PC-3 (cell line): ENCODE results near the gene TRABD2A. TPM values are rescaled to one million over a fixed set of nuclear protein-coding genes. Genes with fewer than 3 reads are reported as not detected.

Experiments
- ATAC-seq: fragments of 200-7000 bp; cut with Tn5 transposase; 2 replicates; pipeline ENCODE4 v1.9.1; 2020; ENCODE audit warnings: mild to moderate bottlenecking, moderate library complexity
- BruUV-seq: library from RNA; stranded (reverse); fragments of 400-500 nt; replicated peaks from 2 replicates; lab custom pipeline; 2021; lab: Mats Ljungman, UMichigan
- CTCF ChIA-PET: fragments of 300-600 bp; sonication (Branson Sonifier 250); formaldehyde crosslinking; loops from one replicate; lab custom pipeline; 2022; ENCODE audit warnings: antibody characterized with exemption; lab: Charles Lee
- POLR2A ChIA-PET: fragments of 300-600 bp; sonication (Branson Sonifier 250); formaldehyde crosslinking; loops from one replicate; lab custom pipeline; 2022; ENCODE audit warnings: antibody characterized with exemption; ENCODE audit not compliant: unreplicated experiment; lab: Charles Lee
- DNase-seq: peaks from one replicate; pipeline ENCODE4 v3.0.0-alpha.2; 2015
- H2AFZ ChIP-seq: fragments of 300-600 bp; sonication (generic); 2 replicates; pipeline ENCODE4 v1.6.0; 2016; ENCODE audit warnings: antibody characterized with exemption, low read length
- H3F3A ChIP-seq: fragments of 300-600 bp; sonication (generic); one replicate; pipeline ENCODE4 v1.6.0; 2017; ENCODE audit warnings: antibody characterized with exemption, low read length, control low read depth, mild to moderate bottlenecking; ENCODE audit not compliant: unreplicated experiment
- H3K27ac ChIP-seq: fragments of 300-600 bp; sonication (generic); 2 replicates; pipeline ENCODE4 v1.5.1; 2016; ENCODE audit warnings: mild to moderate bottlenecking, low read length
- H3K27me3 ChIP-seq: fragments of 300-600 bp; sonication (generic); 2 replicates; pipeline ENCODE4 v1.6.1; 2016; ENCODE audit warnings: low read length, mixed read lengths
- H3K36me3 ChIP-seq: fragments of 300-600 bp; sonication (generic); 2 replicates; pipeline ENCODE4 v1.6.1; 2016; ENCODE audit warnings: low read depth, mixed run types, low read length, mixed read lengths
- H3K4me1 ChIP-seq: fragments of 300-600 bp; sonication (generic); 2 replicates; pipeline ENCODE4 v1.5.1; 2016; ENCODE audit warnings: low read length; ENCODE audit not compliant: insufficient read depth
- H3K4me2 ChIP-seq: fragments of 300-600 bp; sonication (generic); 2 replicates; pipeline ENCODE4 v1.6.0; 2016; ENCODE audit warnings: low read length
- H3K4me3 ChIP-seq: fragments of 300-600 bp; sonication (generic); 2 replicates; pipeline ENCODE4 v1.5.1; 2016; ENCODE audit warnings: mild to moderate bottlenecking, low read length, mixed read lengths
- H3K79me2 ChIP-seq: fragments of 300-600 bp; sonication (generic); 2 replicates; pipeline ENCODE4 v1.6.1; 2017; ENCODE audit warnings: low read length, mixed read lengths
- H3K9ac ChIP-seq: fragments of 300-600 bp; sonication (generic); 2 replicates; pipeline ENCODE4 v1.6.0; 2016; ENCODE audit warnings: mild to moderate bottlenecking, low read length
- H3K9me2 ChIP-seq: fragments of 300-600 bp; sonication (generic); replicated peaks from 2 replicates; pipeline ENCODE4 v1.6.1; 2016; ENCODE audit warnings: mixed run types, low read length, mixed read lengths
- H3K9me3 ChIP-seq: fragments of 300-600 bp; sonication (generic); 2 replicates; pipeline ENCODE4 v1.6.1; 2016; ENCODE audit warnings: low read length, mixed read lengths
- H4K20me1 ChIP-seq: fragments of 300-600 bp; sonication (generic); 2 replicates; pipeline ENCODE4 v1.6.1; 2016; ENCODE audit warnings: low read length, mixed read lengths
- EZH2 ChIP-seq: fragments of 300-600 bp; sonication (generic); IDR thresholded peaks from one replicate; pipeline ENCODE4 v1.6.1; 2017; ENCODE audit warnings: antibody characterized with exemption, mild to moderate bottlenecking, low read length; ENCODE audit not compliant: unreplicated experiment
- EZH2phosphoT487 ChIP-seq: fragments of 300-600 bp; sonication (generic); IDR thresholded peaks from 2 replicates; pipeline ENCODE4 v1.6.1; 2018; ENCODE audit warnings: mild to moderate bottlenecking, antibody characterized with exemption, low read length, borderline replicate concordance
- intact Hi-C: fragments of 100-400 bp; cut with micrococcal nuclease; formaldehyde crosslinking; loops from 2 replicates; pipeline ENCODE4 v1.9.0; 2023
- total RNA-seq: library from RNA; depleted of rRNA; stranded (reverse); fragments of >200 nt; gene quantifications from 2 replicates; pipeline ENCODE4 v1.2.3, GENCODE V29; 2014
- TF ChIP-seq, protein P1 (sequence below): fragments of 300-600 bp; sonication (generic); conservative IDR thresholded peaks from 2 replicates; pipeline ENCODE4 v1.5.1; 2017; ENCODE audit warnings: antibody characterized with exemption, low read depth, mild to moderate bottlenecking, low read length

TRABD2A gene
- total RNA-seq, 1 experiment from 2014 or later = 2.0 TPM

DNA sequence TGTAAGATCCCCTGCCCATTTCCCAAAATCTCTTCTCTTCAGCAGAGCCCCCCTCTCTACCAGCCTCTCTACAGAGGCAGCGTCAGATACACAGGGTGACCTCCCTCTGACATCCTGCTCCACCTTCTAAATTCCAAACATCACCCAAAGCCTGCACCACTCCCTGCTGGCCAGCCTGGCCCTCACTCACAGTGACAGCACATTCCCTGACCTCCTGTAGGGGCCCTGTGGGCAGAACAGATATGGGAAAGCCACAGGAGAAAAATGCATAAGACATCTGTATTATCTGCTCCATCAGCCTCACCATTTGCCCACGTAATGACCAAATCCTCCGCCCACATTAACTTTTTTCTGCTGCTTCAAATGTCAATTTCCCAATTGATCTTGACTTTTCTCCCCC is 40.6 kb downstream of the TRABD2A start:
- Histone ChIP-seq H3K4me1 (no peaks in the 10 kb centered on the region), H3K79me2 (no peaks in the 10 kb centered on the region), H3K27me3 (0 out of 2 replicates have a peak, but pooled peaks cover 3% of the 10 kb centered on the region), H3K9me3 (no peaks in the 10 kb centered on the region), H3K4me3 (no peak overlapping the region), H3K4me2 (no peak overlapping the region), H3K36me3 (no peaks in the 10 kb centered on the region), H3K9me2 (no peaks in the 10 kb centered on the region), H4K20me1 (no peaks in the 10 kb centered on the region), H3K27ac (no peak overlapping the region), H2AFZ (no peak overlapping the region), H3K9ac (no peak overlapping the region), H3F3A (no peaks in the 10 kb centered on the region)
- intact Hi-C loops = no loop called here
- POLR2A ChIA-PET = no interaction called here
- CTCF ChIA-PET = no interaction called here
- TF ChIP-seq EZH2 = no peak
- TF ChIP-seq EZH2phosphoT487 = no peak
- TF ChIP-seq, protein P1, sequence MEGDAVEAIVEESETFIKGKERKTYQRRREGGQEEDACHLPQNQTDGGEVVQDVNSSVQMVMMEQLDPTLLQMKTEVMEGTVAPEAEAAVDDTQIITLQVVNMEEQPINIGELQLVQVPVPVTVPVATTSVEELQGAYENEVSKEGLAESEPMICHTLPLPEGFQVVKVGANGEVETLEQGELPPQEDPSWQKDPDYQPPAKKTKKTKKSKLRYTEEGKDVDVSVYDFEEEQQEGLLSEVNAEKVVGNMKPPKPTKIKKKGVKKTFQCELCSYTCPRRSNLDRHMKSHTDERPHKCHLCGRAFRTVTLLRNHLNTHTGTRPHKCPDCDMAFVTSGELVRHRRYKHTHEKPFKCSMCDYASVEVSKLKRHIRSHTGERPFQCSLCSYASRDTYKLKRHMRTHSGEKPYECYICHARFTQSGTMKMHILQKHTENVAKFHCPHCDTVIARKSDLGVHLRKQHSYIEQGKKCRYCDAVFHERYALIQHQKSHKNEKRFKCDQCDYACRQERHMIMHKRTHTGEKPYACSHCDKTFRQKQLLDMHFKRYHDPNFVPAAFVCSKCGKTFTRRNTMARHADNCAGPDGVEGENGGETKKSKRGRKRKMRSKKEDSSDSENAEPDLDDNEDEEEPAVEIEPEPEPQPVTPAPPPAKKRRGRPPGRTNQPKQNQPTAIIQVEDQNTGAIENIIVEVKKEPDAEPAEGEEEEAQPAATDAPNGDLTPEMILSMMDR = no peak
- DNase-seq = no peak
- ATAC-seq = peak; percentile 49; the same call in 1 of the 2 replicates
- no TSS peak for BruUV-seq

DNA sequence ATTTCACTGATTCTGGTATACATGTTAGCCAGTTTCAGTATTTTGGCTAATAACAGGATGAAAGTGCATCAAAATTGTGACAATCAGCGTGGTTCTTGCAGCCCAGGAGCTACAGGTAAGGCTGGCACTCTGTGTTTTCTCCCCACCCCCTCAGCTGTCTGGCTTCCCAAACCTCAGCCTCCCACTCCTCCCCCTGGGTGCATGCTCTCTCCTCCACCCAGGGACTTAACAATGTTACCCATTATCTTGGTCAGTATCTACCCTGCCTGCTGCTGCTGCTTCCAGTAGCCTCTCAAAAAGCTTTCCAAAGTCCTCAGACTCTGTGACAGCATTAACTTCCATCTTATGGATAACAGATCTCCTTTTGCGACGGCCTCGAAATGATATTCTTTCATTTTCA is 41.0 kb downstream of the TRABD2A start:
- no peak overlapping the region for H3K27ac ChIP-seq
- intact Hi-C loops = no loop called here
- H3K4me3 ChIP-seq = no peak overlapping the region
- 0 out of 2 replicates have a peak, but pooled peaks cover 3% of the 10 kb centered on the region for H3K27me3 ChIP-seq
- BruUV-seq = no TSS peak
- no peaks in the 10 kb centered on the region for H3K36me3 ChIP-seq
- no peaks in the 10 kb centered on the region for H3K4me1 ChIP-seq
- H4K20me1 ChIP-seq = no peaks in the 10 kb centered on the region
- POLR2A ChIA-PET = no interaction called here
- DNase-seq (no peak), ATAC-seq (no peak)
- CTCF ChIA-PET = no interaction called here
- no peaks in the 10 kb centered on the region for H3K79me2 ChIP-seq
- H2AFZ ChIP-seq = no peak overlapping the region
- no peaks in the 10 kb centered on the region for H3K9me3 ChIP-seq
- no peaks in the 10 kb centered on the region for H3F3A ChIP-seq
- TF ChIP-seq EZH2 = no peak
- TF ChIP-seq, protein P1 = no peak
- no peak for TF ChIP-seq EZH2phosphoT487
- no peak overlapping the region for H3K4me2 ChIP-seq
- no peak overlapping the region for H3K9ac ChIP-seq
- no peaks in the 10 kb centered on the region for H3K9me2 ChIP-seq

DNA sequence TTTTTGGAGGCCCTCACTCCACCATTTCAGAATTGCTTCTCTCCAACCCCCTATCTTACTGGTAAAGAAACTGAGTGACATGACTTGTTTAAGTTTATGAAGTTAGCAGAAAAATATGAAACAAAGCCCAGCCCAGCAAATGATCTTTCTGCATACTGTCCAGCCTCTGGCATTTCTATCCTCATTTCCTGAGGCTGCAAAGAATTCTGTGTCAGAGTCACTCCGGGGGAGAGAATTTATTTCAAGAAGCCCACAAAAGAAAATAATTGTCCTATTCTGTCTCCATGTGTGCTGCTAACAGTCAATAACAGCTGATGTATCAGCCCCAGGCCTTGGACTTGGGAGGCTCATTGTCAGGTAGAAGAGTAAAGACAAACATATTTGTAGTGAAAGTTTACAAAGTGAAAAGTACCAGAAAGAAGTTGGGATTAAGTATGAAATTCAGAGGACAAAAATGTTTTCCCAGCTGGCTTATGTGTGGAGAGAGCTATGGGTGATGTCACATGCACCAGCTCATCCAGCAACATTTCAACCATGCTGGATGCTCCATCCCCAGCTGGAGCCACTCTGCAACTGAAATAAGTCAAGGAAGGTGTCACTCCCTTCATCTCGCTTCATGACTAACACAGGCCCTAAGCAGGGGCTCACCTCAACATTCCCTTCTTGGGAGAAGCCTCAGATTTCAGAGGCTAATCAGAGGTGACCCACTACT is 42.3 kb downstream of the TRABD2A start:
- POLR2A ChIA-PET = no interaction called here
- no peaks in the 10 kb centered on the region for H3F3A ChIP-seq
- TF ChIP-seq, protein P1 = no peak
- TF ChIP-seq EZH2phosphoT487 = no peak
- TF ChIP-seq EZH2 = no peak
- H3K4me3 ChIP-seq = no peak overlapping the region
- no peaks in the 10 kb centered on the region for H3K4me1 ChIP-seq
- no peaks in the 10 kb centered on the region for H3K36me3 ChIP-seq
- no peak overlapping the region for H2AFZ ChIP-seq
- CTCF ChIA-PET = no interaction called here
- no peaks in the 10 kb centered on the region for H3K9me3 ChIP-seq
- H3K9ac ChIP-seq = no peak overlapping the region
- H3K27me3 ChIP-seq = 0 out of 2 replicates have a peak, but pooled peaks cover 3% of the 10 kb centered on the region
- no peak overlapping the region for H3K4me2 ChIP-seq
- H3K9me2 ChIP-seq = no peaks in the 10 kb centered on the region
- H3K27ac ChIP-seq = no peak overlapping the region
- intact Hi-C loops = no loop called here
- BruUV-seq = no TSS peak
- no peaks in the 10 kb centered on the region for H4K20me1 ChIP-seq
- no peak for DNase-seq
- H3K79me2 ChIP-seq = no peaks in the 10 kb centered on the region
- no peak for ATAC-seq
